Right renal cortex interstitium (tissue), 3 donors: ENCODE results near the gene NAT9. TPM values are rescaled to one million over a fixed set of nuclear protein-coding genes. Genes with fewer than 3 reads are reported as not detected.

Experiments used
- DNase-seq, 3 donors: peaks; one replicate each; pipeline ENCODE4 v3.0.0-alpha.2; 2013; ENCODE audit warnings: low read depth in 3 of 3, low spot score in 2 of 3
- polyA plus RNA-seq, 3 donors: library from polyadenylated mRNA; unstranded; fragments of 120-200 nt; gene quantifications; one replicate each; pipeline ENCODE4 v1.2.1, GENCODE V29; 2013; ENCODE audit not compliant: insufficient read length in 3 of 3

The NAT9 gene
- polyA plus RNA-seq, 3 donors: 39.3 to 41.1 (median 39.9) TPM

DNA sequence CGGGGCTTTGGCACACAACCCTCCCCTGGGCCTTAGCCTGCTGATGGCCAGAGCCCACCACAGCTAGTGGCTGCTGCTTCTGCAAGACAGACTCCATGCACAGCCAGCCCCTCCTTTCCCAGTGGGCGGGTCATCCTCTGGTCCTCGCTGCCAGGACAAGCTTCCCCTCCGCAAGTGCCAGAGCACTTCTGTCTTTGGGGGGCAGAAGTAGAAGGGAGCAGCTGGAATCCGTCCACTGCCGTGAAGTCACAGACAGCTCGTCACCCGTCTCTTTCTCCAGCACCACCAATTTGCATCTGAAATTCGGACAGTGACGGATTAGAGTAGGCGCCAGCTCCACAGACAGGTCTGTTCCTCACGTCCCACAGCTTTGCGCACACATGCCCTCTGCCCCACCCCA is 31.3 kb upstream of the NAT9 start:
- no peak for DNase-seq

DNA sequence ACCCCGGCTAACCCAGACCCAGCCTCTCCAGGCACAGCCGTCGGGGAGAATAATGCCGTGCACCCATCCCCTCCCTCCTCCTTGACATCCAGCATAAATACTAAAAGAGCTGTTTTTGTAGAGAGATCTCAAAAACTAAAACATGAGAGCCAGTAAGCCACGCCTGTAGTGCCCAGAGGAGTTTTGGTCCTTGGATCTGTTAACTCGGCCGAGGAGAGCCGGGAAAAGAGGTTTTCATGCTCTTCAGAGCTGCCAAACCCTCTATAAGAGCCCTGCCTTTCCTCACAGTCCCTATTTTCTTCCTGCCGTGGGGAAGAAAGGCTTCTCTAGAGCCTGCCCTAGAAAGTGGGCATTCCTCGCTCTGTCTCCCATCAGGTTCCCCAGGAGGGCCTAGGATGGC is 30.2 kb upstream of the NAT9 start:
- no peak for DNase-seq

DNA sequence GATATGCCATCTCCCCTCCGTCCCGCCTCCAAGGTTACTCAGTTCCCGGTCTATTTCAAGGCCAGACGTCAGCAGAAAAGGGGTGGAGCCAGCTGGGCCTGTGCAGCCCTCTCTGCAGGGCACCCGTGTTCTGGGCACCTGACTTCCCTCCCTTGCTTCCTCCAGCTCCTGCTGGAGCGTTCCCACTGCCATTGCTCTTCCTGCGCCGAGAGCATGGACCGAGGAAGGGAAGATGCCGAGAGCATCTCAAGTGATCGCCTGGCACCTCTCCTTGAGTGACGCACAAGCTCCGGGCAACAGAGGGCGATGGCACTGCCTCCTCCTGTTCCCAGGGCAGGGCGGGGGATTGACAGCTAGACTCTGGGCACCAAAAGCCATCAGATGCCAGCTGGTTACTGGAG is 29.4 kb upstream of the NAT9 start:
- DNase-seq: no peak

DNA sequence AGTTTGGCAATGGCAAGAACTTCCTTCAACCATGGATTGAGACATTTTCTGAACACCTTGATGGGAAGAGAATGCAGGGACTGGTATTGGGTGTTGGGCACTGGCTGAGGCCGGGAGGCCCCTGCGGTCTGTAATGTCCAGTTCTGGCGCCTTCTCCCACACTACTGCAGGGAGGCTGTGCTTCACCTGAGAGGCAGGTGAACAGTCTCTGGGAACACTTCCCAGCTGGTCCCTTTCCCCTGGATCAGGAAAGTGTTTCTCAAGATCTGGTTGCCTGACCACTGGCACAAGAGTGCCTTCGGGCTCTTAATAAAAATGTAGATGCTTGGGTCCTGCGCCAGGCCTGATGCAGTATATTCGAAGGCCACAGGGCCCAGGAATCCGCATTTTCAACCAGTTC is 28.5 kb upstream of the NAT9 start:
- no peak for DNase-seq

DNA sequence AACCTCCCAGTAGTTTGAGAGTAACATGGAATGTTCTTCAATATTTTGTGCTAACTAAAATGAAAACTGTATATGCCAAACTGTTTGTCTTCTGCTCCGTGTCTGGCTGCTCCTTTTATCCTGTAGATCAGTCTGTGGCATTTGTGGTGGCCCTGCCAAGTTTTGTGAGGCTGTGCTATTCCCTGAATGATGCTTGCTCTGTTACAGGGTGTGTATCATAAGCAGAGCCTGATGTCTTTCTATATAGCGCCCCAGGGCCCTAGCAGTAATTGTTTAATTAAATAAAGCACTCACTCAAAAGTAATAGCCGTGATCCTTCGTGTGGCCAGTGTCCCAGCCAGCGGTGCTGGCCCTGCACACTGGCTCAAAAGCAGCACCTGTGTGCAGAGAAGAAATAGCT is 27.8 kb upstream of the NAT9 start:
- no peak for DNase-seq

- DNase-seq: no peak
Measured at GRCh38 chr17:74803388-74803930, 27.3 kb upstream of the NAT9 start.

- DNase-seq: no peak
Measured at GRCh38 chr17:74801896-74802295, 25.8 kb upstream of the NAT9 start.

DNA sequence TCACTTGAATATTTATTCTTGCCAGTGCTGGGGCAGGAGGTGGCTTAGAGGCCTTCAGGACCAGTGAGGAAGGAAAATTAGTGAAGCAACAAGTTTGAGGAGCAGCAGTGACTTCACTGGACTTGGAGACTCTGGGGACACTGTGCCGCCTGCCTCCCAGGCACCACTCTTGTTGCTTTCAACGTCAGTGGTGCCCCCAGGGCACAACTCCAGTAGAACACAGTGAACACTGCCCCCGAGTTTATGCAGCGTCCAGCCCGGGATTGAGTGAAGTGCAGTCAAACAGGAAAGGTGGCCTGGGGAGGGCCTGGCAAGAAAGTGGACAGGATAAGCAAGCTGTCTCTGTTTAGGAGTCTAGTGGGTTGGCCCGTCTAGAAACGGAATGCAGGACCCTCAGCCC is 24.4 kb upstream of the NAT9 start:
- no peak for DNase-seq

GRCh38 chr17:74799097-74799496 is 23.0 kb upstream of the NAT9 start:
- no peak for DNase-seq

DNA sequence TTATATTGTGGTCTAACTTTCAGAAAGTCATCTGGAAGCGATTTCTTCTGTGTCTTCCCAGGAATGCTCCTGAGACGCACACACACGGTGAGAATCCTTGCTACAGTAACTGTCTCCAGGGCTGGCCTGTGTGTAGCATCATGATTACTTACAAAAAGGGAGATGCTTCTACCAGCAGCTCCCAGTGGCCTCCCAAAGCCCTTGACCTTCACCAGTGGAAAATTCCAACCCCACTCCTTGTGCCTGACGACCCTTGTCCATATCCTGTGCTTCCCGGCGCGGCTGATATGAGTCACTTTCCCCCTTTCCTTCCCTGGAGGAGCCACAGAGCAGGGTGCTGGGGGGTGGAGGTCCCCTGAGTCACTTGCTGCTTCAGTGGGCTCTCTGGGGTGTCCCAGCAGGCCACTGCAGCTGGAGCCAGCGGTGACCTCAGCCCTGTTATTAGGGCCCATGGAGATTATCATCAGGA is 22.1 kb upstream of the NAT9 start:
- no peak for DNase-seq

GRCh38 chr17:74797824-74798223 is 21.7 kb upstream of the NAT9 start:
- DNase-seq: no peak

GRCh38 chr17:74796866-74797265 is 20.7 kb upstream of the NAT9 start:
- DNase-seq: no peak

DNA sequence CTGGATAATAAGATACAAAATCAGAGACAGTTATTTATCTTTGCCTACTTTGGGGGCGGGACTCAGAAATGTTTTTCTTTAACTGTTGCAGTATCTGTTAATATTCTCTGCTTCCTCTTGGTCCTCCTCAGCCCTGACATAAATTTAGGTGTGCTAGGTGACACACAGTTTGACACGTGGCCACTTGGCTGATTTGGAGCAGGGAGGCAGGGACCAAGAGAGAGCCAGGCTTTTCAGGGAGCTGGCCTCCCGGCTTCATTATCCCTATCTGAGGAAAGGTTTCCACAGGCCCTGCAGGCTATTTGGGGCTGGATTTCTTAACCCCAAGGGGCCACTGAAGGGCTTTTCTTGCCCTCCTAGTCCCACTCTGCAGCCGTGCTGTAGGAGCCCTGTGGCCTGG is 20.1 kb upstream of the NAT9 start:
- DNase-seq: no peak

GRCh38 chr17:74795327-74796020 is 19.3 kb upstream of the NAT9 start:
- no peak for DNase-seq

GRCh38 chr17:74792586-74793105 is 16.5 kb upstream of the NAT9 start:
- no peak for DNase-seq

GRCh38 chr17:74790161-74791058 is 14.3 kb upstream of the NAT9 start:
- no peak for DNase-seq

GRCh38 chr17:74786431-74787055 is 10.4 kb upstream of the NAT9 start:
- DNase-seq: no peak

DNA sequence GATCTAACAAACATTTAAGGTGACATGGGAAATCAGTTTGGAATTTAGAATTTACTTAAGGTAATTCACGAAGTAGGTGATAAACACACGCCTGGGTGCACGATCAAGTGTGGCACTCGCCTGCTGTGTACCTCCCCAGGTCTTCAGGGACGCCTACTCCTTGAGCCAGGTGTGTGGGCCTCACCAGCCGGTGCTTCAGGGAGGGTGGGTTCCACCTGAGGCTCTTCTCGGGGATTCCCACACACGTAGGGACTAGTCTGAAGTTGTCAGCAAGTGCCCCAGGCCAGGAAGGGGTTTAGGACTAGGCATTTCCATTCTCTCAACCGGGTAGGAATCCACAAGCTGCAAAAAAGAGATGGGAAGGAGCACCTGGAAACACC is 9.8 kb upstream of the NAT9 start:
- DNase-seq: no peak

DNA sequence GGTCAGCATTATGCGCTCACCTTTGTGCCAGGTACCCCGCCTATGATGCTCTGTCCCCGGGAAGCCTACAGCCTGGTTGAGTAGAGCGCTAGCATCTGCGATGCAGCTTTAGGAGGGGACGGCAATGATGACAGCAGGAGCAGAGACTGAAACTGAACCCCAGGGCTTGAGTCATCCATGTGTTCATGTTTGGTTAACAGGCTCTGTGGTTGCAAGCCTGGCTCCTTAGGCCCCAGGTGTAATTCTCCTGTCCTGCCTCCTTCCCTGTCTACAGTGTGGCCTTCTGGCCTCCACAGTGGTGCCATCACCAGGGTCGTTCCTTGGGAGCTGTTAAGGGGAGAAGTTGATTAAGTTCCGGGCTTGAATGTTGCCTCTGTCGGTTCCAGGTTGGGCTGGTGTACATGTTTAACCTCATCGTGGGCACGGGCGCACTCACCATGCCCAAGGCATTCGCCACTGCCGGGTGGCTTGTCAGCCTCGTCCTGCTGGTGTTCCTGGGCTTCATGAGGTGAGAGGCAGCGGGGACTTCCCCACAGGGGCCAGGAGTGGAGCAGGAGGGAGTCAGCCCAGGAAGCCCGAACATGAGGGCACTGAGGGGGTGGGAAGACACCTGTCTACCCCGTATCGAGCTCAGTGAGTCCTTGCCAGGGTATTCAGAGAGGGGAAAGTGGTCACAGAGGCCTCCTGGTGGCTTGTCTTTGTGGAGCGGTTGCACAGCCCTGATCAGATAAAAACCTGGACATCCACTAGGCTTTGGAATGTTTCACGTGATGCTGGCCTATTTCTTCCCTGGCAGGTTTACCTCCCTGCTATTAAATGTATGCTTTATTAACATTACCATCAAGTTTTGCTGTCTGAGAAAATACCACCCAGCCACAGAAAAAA is 9.2 kb upstream of the NAT9 start:
- no peak for DNase-seq
